ENCODE data around the gene CCDC191. TPM values are rescaled to one million over a fixed set of nuclear protein-coding genes. Genes with fewer than 3 reads are reported as not detected.
A peak's percentile ranks its signal among the peaks of the same experiment; 100 is the strongest.

The CCDC191 gene
- polyA plus RNA-seq, 1 donor (not counting 4 experiments of a cell fraction or from before 2014, with no cell fraction given), result 3.6 TPM

DNA sequence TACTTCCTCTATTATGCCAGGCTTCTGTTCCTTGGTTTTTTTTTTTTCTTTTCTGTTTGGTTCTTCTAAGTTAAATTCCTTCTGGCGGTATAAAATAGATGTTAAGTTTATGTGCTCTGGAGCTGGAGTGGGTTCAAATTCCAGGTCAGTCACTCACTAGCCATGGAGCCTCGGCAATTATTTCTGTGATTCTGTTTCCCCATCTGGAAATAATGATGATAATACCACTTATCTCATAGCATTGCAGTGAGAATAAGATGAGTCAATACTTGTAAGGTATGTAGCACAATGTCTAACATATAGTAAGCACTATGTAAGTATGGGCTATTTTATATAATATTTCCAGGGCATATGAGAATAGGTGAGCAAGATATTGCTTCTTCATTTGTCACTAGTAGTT lies 141.7 kb downstream of the CCDC191 start:
- no peaks in the 10 kb centered on the region for H3K36me3 ChIP-seq (ENCODE audit: control insufficient read depth in 2 of 2, extremely low read depth in 1 of 2, insufficient read depth in 2 of 2, low read length in 2 of 2)
- no peaks in the 10 kb centered on the region for H3K27me3 ChIP-seq (ENCODE audit: control insufficient read depth, extremely low read depth, insufficient read depth, low read length)
- FAIRE-seq, result no peak
- H3K79me2 ChIP-seq (ENCODE audit: control insufficient read depth, insufficient read depth, low read length), result no peaks in the 10 kb centered on the region
- H2AFZ ChIP-seq (ENCODE audit: control insufficient read depth, low read length), result no peak overlapping the region
- H3K4me1 ChIP-seq (ENCODE audit: control insufficient read depth, extremely low read depth, insufficient read depth, low read length), result peaks cover 9% of the 10 kb centered on the region
- H3K9me3 ChIP-seq (ENCODE audit: control insufficient read depth, low read depth, low read length), result no peaks in the 10 kb centered on the region
- no peak overlapping the region for H3K4me3 ChIP-seq (ENCODE audit: control insufficient read depth in 2 of 3, extremely low read depth in 1 of 3, insufficient read depth in 2 of 3, low read depth in 1 of 3, low read length in 3 of 3)
- dilution Hi-C loops (cut with MboI; ENCODE audit: extremely low pct_ligation_motif_present, low sequenced_read_pairs), result no loop called here
- no peaks in the 10 kb centered on the region for H4K20me1 ChIP-seq (ENCODE audit: control insufficient read depth, extremely low read depth, insufficient read depth, low read length)
- peak; percentile 25 for DNase-seq (ENCODE audit: low read depth, low spot score)
- H3K4me2 ChIP-seq (ENCODE audit: control insufficient read depth, extremely low read depth, insufficient read depth, low read depth, low read length), result no peak overlapping the region
- H3K27ac ChIP-seq (ENCODE audit: control insufficient read depth, insufficient read depth, low read length), result no peak overlapping the region
- H3K9ac ChIP-seq (ENCODE audit: control insufficient read depth, extremely low read depth, insufficient read depth, low read length), result no peak overlapping the region
- TF ChIP-seq, protein P1, sequence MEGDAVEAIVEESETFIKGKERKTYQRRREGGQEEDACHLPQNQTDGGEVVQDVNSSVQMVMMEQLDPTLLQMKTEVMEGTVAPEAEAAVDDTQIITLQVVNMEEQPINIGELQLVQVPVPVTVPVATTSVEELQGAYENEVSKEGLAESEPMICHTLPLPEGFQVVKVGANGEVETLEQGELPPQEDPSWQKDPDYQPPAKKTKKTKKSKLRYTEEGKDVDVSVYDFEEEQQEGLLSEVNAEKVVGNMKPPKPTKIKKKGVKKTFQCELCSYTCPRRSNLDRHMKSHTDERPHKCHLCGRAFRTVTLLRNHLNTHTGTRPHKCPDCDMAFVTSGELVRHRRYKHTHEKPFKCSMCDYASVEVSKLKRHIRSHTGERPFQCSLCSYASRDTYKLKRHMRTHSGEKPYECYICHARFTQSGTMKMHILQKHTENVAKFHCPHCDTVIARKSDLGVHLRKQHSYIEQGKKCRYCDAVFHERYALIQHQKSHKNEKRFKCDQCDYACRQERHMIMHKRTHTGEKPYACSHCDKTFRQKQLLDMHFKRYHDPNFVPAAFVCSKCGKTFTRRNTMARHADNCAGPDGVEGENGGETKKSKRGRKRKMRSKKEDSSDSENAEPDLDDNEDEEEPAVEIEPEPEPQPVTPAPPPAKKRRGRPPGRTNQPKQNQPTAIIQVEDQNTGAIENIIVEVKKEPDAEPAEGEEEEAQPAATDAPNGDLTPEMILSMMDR (optimal IDR thresholded peaks at IDR 0.05 in 1 of 3, IDR thresholded peaks at IDR 0.05 in 1 of 3, conservative IDR thresholded peaks at IDR 0.05 in 1 of 3; ENCODE audit: extremely low read depth in 1 of 3, insufficient read depth in 2 of 3, low read length in 3 of 3), result no peak
- no peak for TF ChIP-seq EZH2 (IDR thresholded peaks at IDR 0.05; ENCODE audit: low read length)
- no peaks in the 10 kb centered on the region for H3K9me1 ChIP-seq (ENCODE audit: control insufficient read depth, extremely low read depth, insufficient read depth, low read length)

Other genes starting within 250 kb of the CCDC191 start
- gene GRAMD1C, start 217.7 kb downstream of the CCDC191 start, polyA plus RNA-seq, result 0.95 to 2.7 TPM (median 2.0 TPM) in 3 replicates
- gene ZDHHC23, start 108.5 kb downstream of the CCDC191 start, polyA plus RNA-seq, result 1.4 to 2.3 TPM (median 1.4 TPM) in 3 replicates
- gene QTRT2, start 211 bp upstream of the CCDC191 start, polyA plus RNA-seq, result 11.0 to 18.3 TPM (median 15.2 TPM) in 3 replicates
- gene DRD3, start 122.5 kb upstream of the CCDC191 start, polyA plus RNA-seq, result not detected in 3 replicates
- gene ZNF80, start 181.1 kb upstream of the CCDC191 start, polyA plus RNA-seq, result not detected in 3 replicates
- gene TIGIT, start 237.5 kb upstream of the CCDC191 start, polyA plus RNA-seq, result not detected in 3 replicates

Measured in keratinocyte (primary cell).